Spleen (tissue), 11 donors: ENCODE measurements around the gene ATP6V0E1. TPM values are rescaled to one million over a fixed set of nuclear protein-coding genes. Genes with fewer than 3 reads are reported as not detected.

Experiments used
- DNase-seq: peaks from one replicate; pipeline ENCODE4 v3.0.0-alpha.2; 2020
- H3K27ac ChIP-seq, 8 donors: fragments of 200-600 bp; sonication (generic) in 7 of 8; 1 replicate in 4 of 8; 2 replicates in 4 of 8; pipeline versions ENCODE4 v1.5.0 to v1.8.0; 2016 to 2021; ENCODE audit warnings: inconsistent platforms in 4 of 8, mild to moderate bottlenecking in 4 of 8, moderate library complexity in 1 of 8
- H3K27me3 ChIP-seq, 7 donors: fragments of 200-600 bp; sonication (generic) in 6 of 7; replicated peaks in 1 of 7; 1 replicate in 4 of 7; 2 replicates in 3 of 7; pipeline versions ENCODE4 v1.5.0 to v1.8.0; 2016 to 2021; ENCODE audit warnings: inconsistent platforms in 3 of 7, mild to moderate bottlenecking in 1 of 7
- H3K36me3 ChIP-seq, 6 donors: fragments of 200-600 bp; sonication (generic) in 5 of 6; 1 replicate in 4 of 6; 2 replicates in 2 of 6; pipeline versions ENCODE4 v1.5.0 to v1.8.0; 2016 to 2021; ENCODE audit warnings: inconsistent platforms in 2 of 6
- H3K4me1 ChIP-seq, 6 donors: fragments of 200-600 bp; sonication (generic) in 5 of 6; 1 replicate in 3 of 6; 2 replicates in 3 of 6; pipeline versions ENCODE4 v1.5.0 to v1.8.0; 2016 to 2021; ENCODE audit warnings: inconsistent platforms in 3 of 6
- H3K4me3 ChIP-seq, 8 donors: fragments of 200-600 bp; sonication (generic) in 7 of 8; 1 replicate in 4 of 8; 2 replicates in 4 of 8; pipeline versions ENCODE4 v1.5.0 to v1.8.0; 2016 to 2021; ENCODE audit warnings: inconsistent platforms in 4 of 8, mild to moderate bottlenecking in 4 of 8, moderate library complexity in 2 of 8
- H3K9me3 ChIP-seq, 8 donors: fragments of 200-600 bp; sonication (generic) in 7 of 8; 1 replicate in 4 of 8; 2 replicates in 4 of 8; pipeline versions ENCODE4 v1.5.0 to v1.8.0; 2016 to 2021; ENCODE audit warnings: inconsistent platforms in 4 of 8
- POLR2A ChIP-seq, 3 donors: fragments of 450-650 bp; IDR thresholded peaks; one replicate each; pipeline ENCODE4 v1.5.1; 2017; ENCODE audit warnings: antibody characterized with exemption in 3 of 3, mild to moderate bottlenecking in 1 of 3
- POLR2AphosphoS5 ChIP-seq, 3 donors: sonication (generic); formaldehyde crosslinking; IDR thresholded peaks; one replicate each; pipeline ENCODE4 v1.5.1; 2017; ENCODE audit warnings: antibody characterized with exemption in 3 of 3
- WGBS, 5 donors: extraction: QIAGEN DNeasy Blood & Tissue Kit in 3 of 5; methylation state at CpG; one replicate each; pipeline versions ENCODE4 v1.1.5 to v1.1.7; 2013 to 2018; 5-methylcytosine and 5-hydroxymethylcytosine counted together
- intact Hi-C: fragments of 100-400 bp; cut with DNase I; formaldehyde crosslinking; loops from one replicate; pipeline ENCODE4 v1.15.0; 2023; ENCODE audit warnings: low total_unique reads
- polyA plus RNA-seq, 3 donors: library from polyadenylated mRNA; stranded (reverse); fragments of 200-250 nt; gene quantifications; one replicate each; pipeline ENCODE4 v1.2.1, GENCODE V29; 2013
- total RNA-seq, 7 donors: library from RNA; depleted of rRNA in 3 of 7; stranded (reverse); fragments of >200 nt in 3 of 7; fragmentation: NEBNext Ultra II Directional in 4 of 7; extraction: Animal tissue kit (Norgen Biotek cat#: 25700) in 4 of 7; gene quantifications; one replicate each; pipeline versions ENCODE4 v1.1.0 to v1.2.1, GENCODE V29; 2016 to 2021
- TF ChIP-seq, protein P1 (sequence below), 11 experiments: fragments of 200-600 bp in 7 of 11; fragments of 450-650 bp in 4 of 11; sonication (generic) in 4 of 11; IDR thresholded peaks in 8 of 11; conservative IDR thresholded peaks in 3 of 11; 1 replicate in 7 of 11; 2 replicates in 4 of 11; pipeline versions ENCODE4 v1.4.0 to v1.8.0; 2016 to 2021; ENCODE audit warnings: antibody characterized with exemption in 11 of 11, inconsistent platforms in 4 of 11, mild to moderate bottlenecking in 1 of 11
- donor health status: healthy with polysubstance abuse.
- donor health status: DM: no; HTN: no; CAD: no; lungs with moderate emphysema.
- donor health status: DM: no; HTN: no; CAD: no.
- donor health status: Bipolar disorder and iron deficiency.
- donor health status: healthy.
- donor health status: DM: no; HTN: no; CAD: no.
- donor health status: DM: yes; HTN: yes; CAD: no.

Gene ATP6V0E1
- total and polyA plus RNA-seq, 10 donors = 185 to 314 (median 212) TPM

DNA sequence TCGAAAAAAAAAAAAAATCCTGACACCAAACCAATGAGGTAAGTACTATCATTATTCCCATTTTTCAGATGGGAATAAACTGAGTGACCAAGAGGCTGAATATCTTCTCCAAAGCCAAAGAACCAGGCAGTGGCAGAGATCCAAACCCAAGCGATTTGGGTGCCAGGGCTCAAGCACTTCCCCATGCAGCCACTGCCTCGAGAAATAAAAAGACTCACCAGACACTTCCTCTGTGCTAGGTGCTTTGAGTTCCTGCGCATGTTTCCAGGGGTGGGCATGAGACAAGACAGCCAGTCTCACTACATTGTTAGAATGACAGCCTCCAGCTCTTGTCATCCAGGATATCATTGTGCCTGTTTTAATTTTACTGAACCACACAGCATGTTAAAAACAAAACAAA lies 26.6 kb upstream of the ATP6V0E1 start:
- Histone ChIP-seq H3K27me3 (no peaks in the 10 kb centered on the region), H3K4me3 (no peak overlapping the region), H3K27ac (peak overlapping the region in 1 of 8 donors; percentile 42), H3K36me3 (peaks cover 0 to 12% (median under 1%) of the 10 kb centered on the region in 6 donors), H3K4me1 (peaks cover 6 to 53% (median 22%) of the 10 kb centered on the region in 6 donors), H3K9me3 (no peaks in the 10 kb centered on the region)
- TF ChIP-seq POLR2A (IDR thresholded peaks at IDR 0.05) = no peak
- no peak for TF ChIP-seq POLR2AphosphoS5 (IDR thresholded peaks at IDR 0.05)
- TF ChIP-seq, protein P1, sequence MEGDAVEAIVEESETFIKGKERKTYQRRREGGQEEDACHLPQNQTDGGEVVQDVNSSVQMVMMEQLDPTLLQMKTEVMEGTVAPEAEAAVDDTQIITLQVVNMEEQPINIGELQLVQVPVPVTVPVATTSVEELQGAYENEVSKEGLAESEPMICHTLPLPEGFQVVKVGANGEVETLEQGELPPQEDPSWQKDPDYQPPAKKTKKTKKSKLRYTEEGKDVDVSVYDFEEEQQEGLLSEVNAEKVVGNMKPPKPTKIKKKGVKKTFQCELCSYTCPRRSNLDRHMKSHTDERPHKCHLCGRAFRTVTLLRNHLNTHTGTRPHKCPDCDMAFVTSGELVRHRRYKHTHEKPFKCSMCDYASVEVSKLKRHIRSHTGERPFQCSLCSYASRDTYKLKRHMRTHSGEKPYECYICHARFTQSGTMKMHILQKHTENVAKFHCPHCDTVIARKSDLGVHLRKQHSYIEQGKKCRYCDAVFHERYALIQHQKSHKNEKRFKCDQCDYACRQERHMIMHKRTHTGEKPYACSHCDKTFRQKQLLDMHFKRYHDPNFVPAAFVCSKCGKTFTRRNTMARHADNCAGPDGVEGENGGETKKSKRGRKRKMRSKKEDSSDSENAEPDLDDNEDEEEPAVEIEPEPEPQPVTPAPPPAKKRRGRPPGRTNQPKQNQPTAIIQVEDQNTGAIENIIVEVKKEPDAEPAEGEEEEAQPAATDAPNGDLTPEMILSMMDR (IDR thresholded peaks at IDR 0.05 in 8 of 11, conservative IDR thresholded peaks at IDR 0.05 in 3 of 11) = no peak
- intact Hi-C loops = no loop called here
- DNase-seq = no peak
- 32 to 49% (median 46%) methylated on average over 4 of the region's 4 CpGs for WGBS, 5 donors

DNA sequence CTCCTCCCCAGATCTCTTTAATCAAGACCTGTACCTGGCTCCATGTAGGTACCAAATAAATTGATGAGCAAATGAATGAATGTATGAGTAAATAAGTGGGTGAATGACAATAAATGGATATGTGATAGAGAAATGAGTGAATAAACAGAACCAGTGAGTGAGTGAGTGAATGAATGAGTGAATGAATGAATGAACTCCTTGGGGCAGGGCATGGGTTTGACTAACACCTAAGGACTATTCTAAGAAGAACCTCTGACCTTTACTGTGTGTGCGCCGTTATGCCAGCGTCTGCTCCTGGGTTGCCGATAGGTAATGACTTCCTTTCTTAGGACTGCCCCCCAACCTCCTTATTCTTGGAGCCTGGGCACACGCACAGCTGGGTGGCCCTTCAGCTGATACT lies 26.1 kb upstream of the ATP6V0E1 start:
- no peaks in the 10 kb centered on the region for H3K9me3 ChIP-seq
- no peak overlapping the region for H3K4me3 ChIP-seq
- no peaks in the 10 kb centered on the region for H3K27me3 ChIP-seq
- peak overlapping the region in 1 of 8 donors; percentile 42 for H3K27ac ChIP-seq
- DNase-seq = no peak
- peaks cover 6 to 53% (median 22%) of the 10 kb centered on the region in 6 donors for H3K4me1 ChIP-seq
- no peak for TF ChIP-seq POLR2A (IDR thresholded peaks at IDR 0.05)
- TF ChIP-seq, protein P1 (IDR thresholded peaks at IDR 0.05 in 8 of 11, conservative IDR thresholded peaks at IDR 0.05 in 3 of 11) = no peak
- no peak for TF ChIP-seq POLR2AphosphoS5 (IDR thresholded peaks at IDR 0.05)
- intact Hi-C loops = no loop called here
- H3K36me3 ChIP-seq = peaks cover 0 to 16% (median 0%) of the 10 kb centered on the region in 6 donors
- 61 to 71% (median 62%) methylated on average over 4 to 5 of the region's 5 CpGs for WGBS, 5 donors

DNA sequence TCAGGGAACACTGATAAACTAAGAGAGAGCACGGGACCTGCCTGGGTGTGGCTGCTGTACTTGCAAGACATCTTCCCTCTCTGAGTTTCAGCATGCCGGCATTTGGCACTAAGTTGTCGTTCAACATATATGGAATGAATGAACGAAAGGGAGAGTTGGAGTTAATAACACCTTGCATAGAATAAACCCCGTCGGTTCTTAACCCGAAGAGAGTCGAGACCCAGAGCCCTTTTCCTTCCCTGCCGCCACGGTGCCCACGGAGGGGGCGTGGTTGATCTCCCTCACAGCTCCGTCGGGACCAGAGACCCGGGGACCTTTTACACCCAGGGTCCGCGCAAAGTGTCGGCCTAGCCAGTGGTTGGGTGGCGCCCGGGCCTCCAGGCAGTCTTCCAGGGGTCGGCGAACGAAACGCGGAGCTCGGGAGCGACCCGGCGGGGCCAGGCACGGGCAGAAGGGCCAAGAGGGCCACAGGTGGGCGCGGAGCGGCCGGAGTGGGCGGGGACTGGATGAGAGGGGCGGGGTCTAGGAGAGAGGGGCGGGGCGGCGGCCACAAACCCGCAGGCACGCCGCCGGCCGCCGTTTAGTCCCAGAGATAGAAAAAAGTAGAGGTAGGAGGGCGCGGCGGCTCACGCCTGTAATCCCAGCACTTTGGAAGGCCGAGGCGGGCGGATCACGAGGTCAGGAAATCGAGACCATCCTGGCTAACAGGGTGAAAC lies 25.1 kb upstream of the ATP6V0E1 start:
- Histone ChIP-seq H3K36me3 (peaks cover 0 to 26% (median 0%) of the 10 kb centered on the region in 6 donors), H3K27ac (peak overlapping the region; percentile 74 to 91 (median 88)), H3K9me3 (no peaks in the 10 kb centered on the region), H3K4me3 (peak overlapping the region; percentile 61 to 86 (median 70)), H3K27me3 (no peaks in the 10 kb centered on the region), H3K4me1 (peaks cover 6 to 53% (median 22%) of the 10 kb centered on the region in 6 donors)
- 3 to 5% (median 5%) methylated on average over 46 to 54 of the region's 54 CpGs for WGBS, 5 donors
- intact Hi-C loops = no loop called here
- peak; percentile 92 for DNase-seq
- TF ChIP-seq, protein P1 (IDR thresholded peaks at IDR 0.05 in 8 of 11, conservative IDR thresholded peaks at IDR 0.05 in 3 of 11) = no peak
- TF ChIP-seq POLR2A (IDR thresholded peaks at IDR 0.05) (no peak), POLR2AphosphoS5 (IDR thresholded peaks at IDR 0.05) (peak in 1 of 3 donors; percentile 7)
